GM21619 (cell line): ENCODE data around the gene WEE2.
"Not testable (repeated sequence)": the region's sequence is repeated elsewhere in the genome, so short reads cannot be mapped to it uniquely, and the experiment has no call there.

Experiments
- ATAC-seq: cut with Tn5 transposase; IDR thresholded peaks from one replicate; pipeline ENCODE4 v1.9.1; 2021; ENCODE audit not compliant: unreplicated experiment

Gene WEE2

DNA sequence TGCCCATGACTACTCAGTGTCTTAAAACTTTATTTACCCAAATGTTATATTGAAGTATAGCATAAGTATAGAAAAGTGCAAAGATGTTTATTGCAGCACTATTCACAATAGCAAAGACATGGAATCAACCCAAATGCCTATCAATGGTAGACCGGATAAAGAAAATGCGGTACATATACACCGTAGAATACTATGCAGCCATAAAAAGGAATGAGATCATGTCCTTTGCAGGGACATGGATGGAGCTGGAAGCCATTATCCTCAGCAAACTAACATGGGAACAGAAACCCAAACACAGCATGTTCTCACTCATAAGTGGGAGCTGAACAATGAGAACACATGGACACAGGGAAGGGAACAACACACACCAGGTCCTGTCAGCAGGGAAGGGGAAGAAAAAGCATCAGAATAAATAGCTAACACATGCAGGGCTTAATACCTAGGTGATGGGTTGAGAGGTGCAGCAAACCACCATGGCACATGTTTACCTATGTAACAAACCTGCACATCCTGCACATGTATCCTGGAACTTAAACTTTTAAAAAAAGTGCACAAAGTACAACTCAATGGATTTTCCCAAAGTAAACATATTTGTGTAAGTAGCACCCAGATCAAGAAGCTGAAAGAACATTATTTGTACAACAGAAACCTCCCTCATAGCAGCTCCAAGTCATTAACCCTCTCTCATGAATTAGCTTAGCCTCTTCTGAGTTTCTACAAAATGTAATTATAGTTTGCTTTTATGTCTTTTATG lies 18.9 kb upstream of the WEE2 start:
- not testable (repeated sequence) for ATAC-seq

DNA sequence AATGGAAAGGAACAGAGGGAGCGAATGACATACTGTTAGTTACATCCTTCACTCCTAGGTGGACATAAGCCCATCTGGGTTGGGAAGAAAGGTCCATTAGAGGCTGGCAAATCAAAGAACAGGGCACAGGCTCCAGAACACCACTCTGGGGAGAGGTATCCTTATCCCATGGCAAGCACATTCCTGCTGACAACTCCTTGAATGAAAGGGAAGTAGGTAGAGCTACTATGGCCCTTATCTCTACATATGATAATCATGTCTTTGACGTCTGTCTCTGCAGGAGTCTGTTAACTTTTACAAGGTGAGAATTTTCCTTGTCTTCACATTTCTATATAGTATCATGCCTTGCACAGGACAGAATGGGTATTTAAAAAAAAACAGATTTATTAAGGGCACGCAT lies 16.6 kb upstream of the WEE2 start:
- ATAC-seq: no peak

- no peak for ATAC-seq
These were observed 16.2 kb upstream of the WEE2 start for GRCh38 chr7:141691961-141692360.

DNA sequence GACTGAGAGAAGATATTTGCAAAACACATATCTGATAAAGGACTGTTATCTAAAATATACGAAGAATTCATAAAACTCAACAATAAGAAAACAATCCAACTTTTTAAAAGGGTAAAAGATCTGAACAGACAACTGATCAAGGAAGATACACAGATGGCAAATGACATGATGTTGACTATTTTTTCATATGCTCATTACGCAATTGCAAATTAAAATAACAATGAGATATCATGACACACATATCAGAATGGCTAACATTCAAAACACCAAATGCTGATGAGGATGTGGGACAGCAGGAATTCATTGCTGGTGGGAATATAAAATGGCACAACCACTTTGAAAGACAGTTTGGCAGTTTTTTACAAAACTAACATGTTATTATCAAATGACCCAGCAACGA lies 15.1 kb upstream of the WEE2 start:
- ATAC-seq: no peak

GRCh38 chr7:141695803-141696289 lies 12.3 kb upstream of the WEE2 start:
- no peak for ATAC-seq

DNA sequence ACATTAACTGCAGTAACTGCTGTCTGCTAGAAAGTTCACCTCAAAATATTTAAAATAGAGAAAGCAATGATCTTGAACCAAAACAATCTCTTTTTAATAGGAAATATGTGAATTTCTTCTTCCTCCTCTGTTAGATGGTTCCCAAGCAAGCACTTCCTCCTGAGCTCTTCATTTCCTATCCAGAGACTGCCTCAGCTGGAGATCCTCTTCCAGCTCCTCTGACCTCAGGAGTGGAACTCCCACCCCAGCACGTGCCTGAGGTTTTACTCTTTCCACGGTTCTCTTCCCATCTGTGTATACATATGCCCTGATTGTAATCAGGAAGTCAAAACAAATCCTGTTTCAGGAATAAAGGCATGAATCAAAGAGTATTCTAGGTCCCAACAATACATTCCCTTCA lies 11.8 kb upstream of the WEE2 start:
- no peak for ATAC-seq

DNA sequence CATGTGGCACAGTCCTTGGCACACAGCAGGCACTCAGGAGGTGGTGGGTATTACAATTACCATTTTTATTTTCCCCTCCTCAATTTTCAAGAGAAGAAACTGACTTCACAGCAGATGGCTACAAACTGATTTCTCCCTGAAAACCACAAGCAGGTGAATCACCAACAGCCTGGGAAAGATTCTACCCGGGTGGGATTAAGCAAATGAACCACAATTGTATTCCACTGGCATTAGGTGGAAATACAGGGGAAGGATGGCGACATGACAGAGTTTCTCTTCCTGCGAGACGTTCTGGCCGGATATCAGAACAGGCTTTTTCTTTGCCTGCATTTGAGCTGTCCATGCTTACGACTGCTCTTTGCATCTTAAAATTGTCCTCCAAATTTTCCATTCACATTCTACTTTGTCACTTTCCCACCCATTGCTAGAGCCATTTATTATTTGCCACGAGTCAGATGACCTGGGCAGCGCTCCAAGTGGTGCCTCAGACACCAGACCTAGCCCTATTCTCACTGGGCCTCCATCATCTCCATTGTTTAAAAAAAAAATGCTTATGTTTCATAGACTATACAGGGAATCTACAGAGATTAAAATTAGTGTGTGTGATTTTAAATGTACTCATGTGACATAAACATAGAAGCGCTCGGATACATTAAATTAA lies 10.8 kb upstream of the WEE2 start:
- ATAC-seq: no peak

DNA sequence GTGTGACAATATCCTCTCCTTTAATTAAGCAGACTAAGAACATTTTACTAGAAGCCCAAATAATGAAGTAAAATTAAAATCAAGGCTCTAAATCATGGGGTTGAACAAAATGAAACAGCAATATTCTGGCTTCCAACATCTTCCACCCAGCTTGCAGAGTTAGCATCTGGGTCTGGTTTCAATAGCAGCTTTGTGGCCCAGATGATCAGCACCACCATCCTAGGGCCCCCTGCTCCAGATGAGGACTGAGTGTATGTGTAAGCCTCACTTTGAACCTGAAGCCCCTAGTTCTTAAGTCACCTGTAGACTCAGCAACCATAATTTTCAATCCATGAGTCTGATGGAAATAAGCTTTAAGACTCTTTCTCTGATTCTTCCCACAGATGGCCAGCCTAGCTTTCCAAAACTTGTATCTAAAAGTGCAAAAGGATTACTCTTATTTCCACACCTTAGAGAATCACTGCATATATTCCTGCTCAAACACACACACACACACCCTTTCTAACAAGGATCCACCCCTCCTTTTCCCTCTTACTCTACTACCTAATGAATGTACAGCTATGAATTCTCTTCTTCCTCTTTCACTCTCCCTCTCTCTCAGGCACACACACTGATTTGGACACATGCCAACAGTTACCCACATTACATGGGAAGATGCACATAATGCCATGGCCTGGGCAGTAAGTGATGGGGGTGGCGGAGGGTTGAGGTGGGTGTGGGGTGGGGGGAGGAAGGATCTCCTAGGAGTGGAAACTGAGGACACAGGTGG lies 9.7 kb upstream of the WEE2 start:
- ATAC-seq: no peak

GRCh38 chr7:141699860-141700259 lies 8.3 kb upstream of the WEE2 start:
- no peak for ATAC-seq

- ATAC-seq: no peak
These were observed 7.8 kb upstream of the WEE2 start for GRCh38 chr7:141700296-141700847.

- ATAC-seq: no peak
These were observed 7.2 kb upstream of the WEE2 start for GRCh38 chr7:141700848-141701371.

DNA sequence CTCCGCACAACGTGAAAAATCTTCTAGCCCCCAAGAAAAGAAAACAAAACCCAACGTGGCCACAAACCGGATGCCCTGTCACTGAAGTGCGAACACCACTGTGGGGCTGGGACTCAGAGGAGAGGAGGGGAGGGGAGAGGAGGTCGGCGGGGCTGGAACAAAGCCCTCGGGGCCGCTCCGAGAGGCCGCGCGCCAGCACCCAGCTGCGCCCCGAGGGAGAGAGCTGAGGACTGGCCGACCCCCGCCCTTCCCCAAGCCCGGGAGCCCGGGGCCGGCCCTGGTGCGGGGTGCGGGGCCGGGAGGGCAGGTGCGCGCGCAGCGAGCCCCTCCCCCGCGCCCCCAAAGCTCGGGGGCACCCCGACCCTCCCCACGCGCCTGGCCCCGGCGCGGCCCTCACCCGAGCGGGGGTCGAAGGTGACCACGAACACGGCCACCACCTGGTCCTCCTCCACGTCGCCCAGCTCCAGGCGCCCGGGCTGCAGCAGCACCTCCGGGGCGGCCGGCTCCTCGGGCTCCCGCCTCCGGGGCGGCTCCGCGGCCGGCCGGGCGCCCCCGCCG lies 6.6 kb upstream of the WEE2 start:
- ATAC-seq: peak; percentile 84

GRCh38 chr7:141702047-141702567 lies 6.0 kb upstream of the WEE2 start, which contains the start of gene DENND11:
TSS of gene DENND11 (minus strand) at chr7:141702166. CDS start at chr7:141702153, 13 bp downstream.
- ATAC-seq: peak; percentile 64

DNA sequence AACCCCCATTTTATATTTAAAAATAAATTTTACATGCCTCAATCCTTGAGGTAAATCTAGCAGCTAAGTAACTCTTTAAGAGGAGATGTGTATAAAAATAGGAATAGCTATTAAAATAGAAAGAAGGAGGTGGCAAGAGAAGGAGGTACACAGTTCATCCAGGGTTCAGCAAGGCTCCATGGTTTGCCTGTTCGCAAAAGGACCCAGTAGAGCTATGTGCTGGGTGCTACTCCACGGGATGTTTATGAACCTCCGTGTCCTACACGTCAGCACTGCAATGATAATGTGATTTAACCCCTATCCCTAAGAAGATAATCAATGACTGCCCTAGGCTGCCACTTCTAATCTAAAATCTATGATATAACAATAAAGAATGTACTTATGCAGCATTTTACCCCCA lies 5.3 kb upstream of the WEE2 start:
- no peak for ATAC-seq

- no peak for ATAC-seq
These were observed 4.0 kb upstream of the WEE2 start for GRCh38 chr7:141704112-141704511.

DNA sequence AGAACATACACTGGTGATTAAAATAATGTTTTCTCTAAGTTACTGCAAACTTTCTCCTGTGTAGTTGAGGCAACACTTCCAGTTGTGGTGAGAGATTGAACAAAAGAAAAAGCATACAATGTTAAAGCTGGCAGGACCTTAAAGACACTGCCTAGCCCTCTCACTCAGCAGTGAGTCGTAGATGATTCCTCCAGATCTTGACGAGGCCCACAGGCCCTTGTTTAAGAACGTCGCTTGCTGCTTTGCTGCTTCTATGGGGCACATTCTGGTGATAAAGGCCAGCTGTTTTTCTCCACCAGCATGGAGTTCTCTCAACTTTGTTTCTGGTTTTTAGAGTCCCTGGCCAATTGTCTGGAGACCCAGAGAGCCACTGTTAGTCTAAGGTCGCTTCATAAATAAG lies 3.4 kb upstream of the WEE2 start:
- ATAC-seq: no peak

DNA sequence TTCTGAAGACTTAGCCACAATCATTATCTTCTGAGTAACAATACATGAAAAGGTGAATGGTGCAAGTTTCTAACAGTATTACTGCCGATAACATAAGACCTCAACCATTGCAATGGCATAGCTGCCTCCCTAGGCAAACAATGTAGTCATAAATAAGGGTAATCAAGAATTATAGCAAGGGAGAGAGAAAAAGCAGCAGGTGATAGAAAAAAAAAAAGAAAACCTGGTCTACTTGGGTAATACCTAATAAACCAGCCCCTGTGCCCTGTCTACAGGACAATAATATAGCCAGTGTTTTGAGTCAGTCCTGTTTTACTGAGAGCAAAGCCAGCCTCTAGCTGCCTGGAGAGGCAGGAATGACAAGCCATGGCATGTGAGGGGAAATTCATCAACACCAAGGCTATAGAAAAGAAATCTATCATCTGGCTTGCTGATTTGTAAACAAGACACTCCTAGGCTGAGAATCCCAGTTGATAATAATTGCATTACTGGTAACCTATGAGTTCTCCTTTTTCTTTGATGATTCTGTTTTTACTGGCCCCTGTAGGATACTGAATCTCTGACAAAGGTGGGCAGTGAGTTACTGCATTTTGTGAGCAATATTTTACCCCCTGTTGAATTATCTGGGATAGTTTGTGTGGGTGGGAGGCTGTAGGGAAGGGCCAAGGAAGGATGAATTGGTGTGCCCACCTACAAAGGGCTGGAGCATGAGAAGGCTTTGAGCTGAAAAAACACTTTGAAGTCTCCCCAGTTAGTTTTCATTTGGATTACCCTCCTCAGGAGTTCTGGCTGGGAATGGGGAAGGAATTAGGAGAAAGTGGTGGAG lies 1.7 kb upstream of the WEE2 start:
- ATAC-seq: no peak

GRCh38 chr7:141709318-141709717 lies 1.2 kb downstream of the WEE2 start:
- no peak for ATAC-seq

DNA sequence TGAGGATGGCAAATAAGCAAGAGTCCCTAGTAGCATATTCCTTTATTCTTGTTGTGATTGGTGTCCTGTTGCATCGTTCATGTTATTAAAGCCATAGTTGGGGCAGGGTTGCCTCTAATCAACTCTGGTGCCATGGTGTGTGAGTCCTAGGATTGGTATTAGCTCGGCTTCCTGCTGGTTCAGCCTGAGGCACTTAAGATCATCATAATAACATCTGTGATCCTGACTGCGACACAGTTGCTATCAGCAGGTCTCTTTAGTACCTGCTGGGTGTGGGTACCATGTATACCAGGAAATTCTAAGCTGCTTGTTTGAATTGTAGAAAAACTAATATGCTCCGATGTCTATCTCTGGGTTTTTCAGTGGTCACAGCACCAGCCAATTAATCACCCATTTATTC lies 1.6 kb downstream of the WEE2 start:
- no peak for ATAC-seq

DNA sequence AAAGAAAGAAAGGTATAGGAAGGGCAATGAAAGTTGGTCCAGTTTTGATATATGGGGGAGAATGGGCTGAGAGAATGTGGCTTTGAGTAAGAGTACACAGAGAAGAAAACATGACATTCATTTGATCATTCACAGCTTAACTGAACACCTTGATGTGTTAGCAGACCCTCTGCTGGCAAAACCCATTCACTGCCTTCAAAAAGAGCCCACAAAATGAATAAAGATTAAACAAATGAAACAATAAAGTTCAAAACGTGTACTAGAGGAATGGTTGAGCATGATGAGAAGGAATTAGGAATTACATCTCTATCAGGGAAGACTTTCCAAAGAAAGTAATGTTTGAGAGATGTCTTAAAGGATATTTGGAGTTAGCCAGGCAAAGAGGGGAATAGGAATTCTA lies 2.1 kb downstream of the WEE2 start:
- ATAC-seq: no peak
